A673 (cell line): Measurements from ENCODE around the gene RPS6KA2.

ENCODE experiments used
- CTCF ChIP-seq: fragments of 300-800, 200-600 bp; sonication (generic); conservative IDR thresholded peaks from 2 replicates; pipeline ENCODE4 v1.5.1; 2017; ENCODE audit warnings: low read depth, mild to moderate bottlenecking, antibody characterized with exemption, low read length, moderate library complexity, mixed read lengths
- EZH2 ChIP-seq: fragments of 200-600 bp; sonication (generic); IDR thresholded peaks from 2 replicates; pipeline ENCODE4 v1.6.1; 2017; ENCODE audit warnings: borderline replicate concordance, low read depth, mild to moderate bottlenecking, mixed read lengths, antibody characterized with exemption, low read length; ENCODE audit not compliant: poor library complexity, severe bottlenecking

- TF ChIP-seq CTCF (no peak), EZH2 (no peak)
Measured at GRCh38 chr6:166375013-166375412, 252.0 kb downstream of the RPS6KA2 start.
